ENCODE results near the gene CACNB4.
"Not testable (repeated sequence)": the region's sequence is repeated elsewhere in the genome, so short reads cannot be mapped to it uniquely, and the experiment has no call there.

Gene CACNB4

GRCh38 chr2:152120430-152120829 lies 21.6 kb upstream of the CACNB4 start:
- DNase-seq (ENCODE audit: insufficient read length, low spot score) (no peak), FAIRE-seq (no peak)
- TF ChIP-seq CTCF (IDR thresholded peaks at IDR 0.05; ENCODE audit: insufficient read depth, missing control alignments): no peak

- DNase-seq (ENCODE audit: insufficient read length, low spot score): no peak
- no peak for FAIRE-seq
These were observed 17.1 kb upstream of the CACNB4 start for GRCh38 chr2:152115952-152116351.

GRCh38 chr2:152114366-152114765 lies 15.5 kb upstream of the CACNB4 start:
- DNase-seq (ENCODE audit: insufficient read length, low spot score) (no peak), FAIRE-seq (no peak)
- no peak for TF ChIP-seq CTCF (IDR thresholded peaks at IDR 0.05; ENCODE audit: insufficient read depth, missing control alignments)

More at GRCh38 chr2:152115952-152116351, 17.1 kb upstream of the CACNB4 start:
- TF ChIP-seq CTCF (IDR thresholded peaks at IDR 0.05; ENCODE audit: insufficient read depth, missing control alignments): peak; percentile 7

GRCh38 chr2:152107140-152107539 lies 8.3 kb upstream of the CACNB4 start:
- not testable (repeated sequence) for FAIRE-seq; DNase-seq (ENCODE audit: insufficient read length, low spot score)

- no peak for TF ChIP-seq CTCF (IDR thresholded peaks at IDR 0.05; ENCODE audit: insufficient read depth, missing control alignments)
- DNase-seq (ENCODE audit: insufficient read length, low spot score) (no peak), FAIRE-seq (no peak)
These were observed 7.6 kb upstream of the CACNB4 start for GRCh38 chr2:152106464-152106863.

- TF ChIP-seq CTCF (IDR thresholded peaks at IDR 0.05; ENCODE audit: insufficient read depth, missing control alignments): no peak
- FAIRE-seq (no peak), DNase-seq (ENCODE audit: insufficient read length, low spot score) (no peak)
These were observed 4.4 kb upstream of the CACNB4 start for GRCh38 chr2:152103271-152103670.

- no peak for DNase-seq (ENCODE audit: insufficient read length, low spot score)
- no peak for TF ChIP-seq CTCF (IDR thresholded peaks at IDR 0.05; ENCODE audit: insufficient read depth, missing control alignments)
- FAIRE-seq: no peak
These were observed 2.1 kb upstream of the CACNB4 start for GRCh38 chr2:152100961-152101360.

Data from D721Med (cell line).